K562 (cell line): ENCODE measurements around the gene SPATA21. TPM values are rescaled to one million over a fixed set of nuclear protein-coding genes. Genes with fewer than 3 reads are reported as not detected.

Experiments used
- BRF1 ChIP-seq: IDR thresholded peaks from 3 replicates; pipeline ENCODE4 v1.6.1; 2011; ENCODE audit warnings: borderline replicate concordance, mild to moderate bottlenecking; ENCODE audit not compliant: insufficient read length; ENCODE audit errors: extremely low read depth
- DACH1 ChIP-seq: fragments of 450-650 bp; IDR thresholded peaks from 2 replicates; pipeline ENCODE4 v1.6.1; 2018; ENCODE audit not compliant: partially characterized antibody
- EHMT2 ChIP-seq: fragments of 450-650 bp; IDR thresholded peaks from 2 replicates; pipeline ENCODE4 v1.6.1; 2018; ENCODE audit warnings: antibody characterized with exemption
- HDAC8 ChIP-seq: fragments of 450-650 bp; IDR thresholded peaks from 2 replicates; pipeline ENCODE4 v1.6.1; 2016; ENCODE audit warnings: mild to moderate bottlenecking, missing genetic modification characterization, moderate library complexity, missing compliant biosample characterization
- HIVEP1 ChIP-seq: fragments of 250-450 bp; sonication (Bioruptor Pico); IDR thresholded peaks from 2 replicates; pipeline ENCODE4 v1.4.0; 2020; ENCODE audit warnings: mild to moderate bottlenecking
- NCOA4 ChIP-seq: fragments of 450-650 bp; IDR thresholded peaks from 2 replicates; pipeline ENCODE4 v1.6.1; 2018; ENCODE audit warnings: mild to moderate bottlenecking; ENCODE audit not compliant: partially characterized antibody
- NRF1 ChIP-seq, 2 experiments: fragments of 450-650 bp; IDR thresholded peaks in 1 of 2; conservative IDR thresholded peaks in 1 of 2; 2 replicates each; pipeline ENCODE4 v1.6.1; 2014; ENCODE audit warnings: mild to moderate bottlenecking in 2 of 2
- POLR3G ChIP-seq: IDR thresholded peaks from 2 replicates; pipeline ENCODE4 v1.6.1; 2011; ENCODE audit not compliant: insufficient read length, insufficient replicate concordance; ENCODE audit errors: extremely low read depth
- U2AF2 ChIP-seq: fragments of 200-400 bp; formaldehyde crosslinking; optimal IDR thresholded peaks from 2 replicates; pipeline ENCODE3; 2017; ENCODE audit warnings: low read depth, mild to moderate bottlenecking, low read length
- ZNF584 ChIP-seq: fragments of 200-800 bp; sonication (Bioruptor generic); IDR thresholded peaks from 2 replicates; pipeline ENCODE4 v1.6.1; 2016; ENCODE audit warnings: low read depth, mild to moderate bottlenecking, missing genetic modification characterization, missing compliant biosample characterization
- ZNF766 ChIP-seq: fragments of 200-800 bp; sonication (Bioruptor generic); conservative IDR thresholded peaks from 2 replicates; pipeline ENCODE4 v1.6.1; 2016; ENCODE audit warnings: missing genetic modification characterization, missing compliant biosample characterization
- ZNF77 ChIP-seq: fragments of 250-450 bp; sonication (Bioruptor Pico); IDR thresholded peaks from 2 replicates; pipeline ENCODE4 v1.5.0; 2020
- polyA plus RNA-seq, 8 experiments: library from polyadenylated mRNA; depleted of rRNA in 4 of 8; stranded (reverse) in 5 of 8; unstranded in 3 of 8; fragments of >200 nt; fragmentation: Nextera tagmentation in 2 of 8; fragmentation: Illumina TruSeq in 1 of 8; extraction: Ambion mirVana in 2 of 8; extraction: Trizol in 1 of 8; gene quantifications; 2 replicates each; pipeline versions ENCODE4 v1.2.1 to v1.2.3, GENCODE V29; 2011 to 2014; ENCODE audit warnings: inconsistent platforms in 1 of 8, missing spikeins in 1 of 8
- total RNA-seq, 7 experiments: library from RNA; depleted of rRNA in 6 of 7; stranded (reverse); fragments of >200 nt in 6 of 7; fragmentation: Illumina TruSeq in 2 of 7; extraction: Trizol in 2 of 7; gene quantifications; 2 replicates each; pipeline versions ENCODE4 v1.2.1 to v1.2.3, GENCODE V29; 2011 to 2021; ENCODE audit warnings: low replicate concordance in 1 of 7
- TF ChIP-seq, protein P1 (sequence below): fragments of 450-650 bp; IDR thresholded peaks from 2 replicates; pipeline ENCODE4 v1.6.1; 2016; ENCODE audit warnings: mild to moderate bottlenecking
- TF ChIP-seq, protein P2 (sequence below): sonication (generic); formaldehyde crosslinking; IDR thresholded peaks from 2 replicates; pipeline ENCODE4 v1.8.0; 2022; ENCODE audit warnings: missing genetic modification reagents, mild to moderate bottlenecking, borderline replicate concordance
- TF ChIP-seq, protein P3 (sequence below): fragments of 450-650 bp; formaldehyde crosslinking; IDR thresholded peaks from 2 replicates; pipeline ENCODE4 v1.4.0; 2020; ENCODE audit warnings: mild to moderate bottlenecking
- TF ChIP-seq, protein P4 (sequence below): fragments of 450-650 bp; formaldehyde crosslinking; IDR thresholded peaks from 2 replicates; pipeline ENCODE4 v1.4.0; 2020; ENCODE audit warnings: mild to moderate bottlenecking, moderate library complexity
- TF ChIP-seq, protein P5 (sequence below): fragments of 250-450 bp; sonication (Bioruptor Pico); IDR thresholded peaks from 2 replicates; pipeline ENCODE4 v1.8.0; 2021; ENCODE audit warnings: borderline replicate concordance, mild to moderate bottlenecking, moderate library complexity; ENCODE audit not compliant: poor library complexity, severe bottlenecking
- TF ChIP-seq, protein P6 (sequence below): fragments of 250-450 bp; sonication (Bioruptor Pico); IDR thresholded peaks from 2 replicates; pipeline ENCODE4 v1.8.0; 2021; ENCODE audit warnings: moderate library complexity, mild to moderate bottlenecking, inconsistent platforms

SPATA21 gene
- total and polyA plus RNA-seq, 9 of the 15 experiments (the other 6 are each of a cell fraction or from before 2014, with no cell fraction given) = 0.10 to 0.36 (median 0.13) TPM; not detected in 3

DNA sequence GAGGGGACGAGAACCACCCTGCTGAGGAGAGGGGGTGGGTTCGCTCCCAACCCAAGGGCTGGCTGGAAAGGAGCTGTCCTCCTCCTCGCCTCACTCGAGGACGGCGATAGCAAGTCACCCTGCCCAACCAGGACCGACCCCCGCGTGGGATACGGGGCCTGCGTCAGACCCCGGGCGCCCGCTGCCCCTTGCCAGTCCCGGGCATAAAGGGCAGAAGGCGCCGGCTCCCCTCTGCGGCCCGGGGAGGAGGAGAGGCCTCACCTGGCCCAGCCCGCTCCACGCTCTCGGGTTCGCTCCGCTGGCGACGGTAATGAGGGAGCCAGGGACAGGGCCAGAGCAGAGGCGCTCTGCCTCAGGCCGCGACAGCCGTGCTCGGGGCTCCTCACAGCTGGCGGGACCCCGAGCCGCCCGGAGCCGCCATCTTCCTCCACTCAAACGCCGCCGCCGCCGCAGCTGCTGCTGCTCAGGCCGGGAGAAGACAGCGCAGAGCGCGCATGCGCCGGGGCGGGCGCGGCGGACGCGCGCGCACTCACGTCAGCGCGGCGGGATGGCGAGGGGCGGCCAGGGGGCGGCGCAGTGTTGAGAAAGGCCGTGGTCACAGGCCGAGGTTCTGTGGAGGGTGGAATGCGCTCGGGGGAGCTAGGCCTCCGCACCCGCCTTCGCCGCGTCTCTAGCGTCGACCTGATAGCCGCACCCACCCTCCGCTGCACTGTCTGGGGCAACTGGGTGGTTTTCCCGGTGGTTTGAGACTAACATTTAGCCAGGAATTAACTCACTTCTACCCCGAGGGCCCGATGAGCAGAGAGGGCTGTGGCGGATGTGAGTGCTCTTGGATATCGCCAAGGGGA is 85.0 kb downstream of the SPATA21 start, which contains the start of gene FBXO42 (continued):
- TF ChIP-seq, protein P1, sequence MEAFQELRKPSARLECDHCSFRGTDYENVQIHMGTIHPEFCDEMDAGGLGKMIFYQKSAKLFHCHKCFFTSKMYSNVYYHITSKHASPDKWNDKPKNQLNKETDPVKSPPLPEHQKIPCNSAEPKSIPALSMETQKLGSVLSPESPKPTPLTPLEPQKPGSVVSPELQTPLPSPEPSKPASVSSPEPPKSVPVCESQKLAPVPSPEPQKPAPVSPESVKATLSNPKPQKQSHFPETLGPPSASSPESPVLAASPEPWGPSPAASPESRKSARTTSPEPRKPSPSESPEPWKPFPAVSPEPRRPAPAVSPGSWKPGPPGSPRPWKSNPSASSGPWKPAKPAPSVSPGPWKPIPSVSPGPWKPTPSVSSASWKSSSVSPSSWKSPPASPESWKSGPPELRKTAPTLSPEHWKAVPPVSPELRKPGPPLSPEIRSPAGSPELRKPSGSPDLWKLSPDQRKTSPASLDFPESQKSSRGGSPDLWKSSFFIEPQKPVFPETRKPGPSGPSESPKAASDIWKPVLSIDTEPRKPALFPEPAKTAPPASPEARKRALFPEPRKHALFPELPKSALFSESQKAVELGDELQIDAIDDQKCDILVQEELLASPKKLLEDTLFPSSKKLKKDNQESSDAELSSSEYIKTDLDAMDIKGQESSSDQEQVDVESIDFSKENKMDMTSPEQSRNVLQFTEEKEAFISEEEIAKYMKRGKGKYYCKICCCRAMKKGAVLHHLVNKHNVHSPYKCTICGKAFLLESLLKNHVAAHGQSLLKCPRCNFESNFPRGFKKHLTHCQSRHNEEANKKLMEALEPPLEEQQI = no peak
- TF ChIP-seq NCOA4 (no peak), ZNF766 (peak; percentile 15; the same call in 1 of the 2 replicates), ZNF584 (CRISPR knock-in tag) (peak; percentile 69; the same call in 1 of the 2 replicates), ZNF77 (CRISPR knock-in tag) (no peak), POLR3G (no peak), EHMT2 (no peak), U2AF2 (no peak), DACH1 (no peak), NRF1 (conservative IDR thresholded peaks at IDR 0.05 in 1 of 2, IDR thresholded peaks at IDR 0.05 in 1 of 2) (peak; percentile 97), HDAC8 (tag) (peak; percentile 75), BRF1 (no peak), HIVEP1 (CRISPR knock-in tag) (no peak)
- TF ChIP-seq, protein P2, sequence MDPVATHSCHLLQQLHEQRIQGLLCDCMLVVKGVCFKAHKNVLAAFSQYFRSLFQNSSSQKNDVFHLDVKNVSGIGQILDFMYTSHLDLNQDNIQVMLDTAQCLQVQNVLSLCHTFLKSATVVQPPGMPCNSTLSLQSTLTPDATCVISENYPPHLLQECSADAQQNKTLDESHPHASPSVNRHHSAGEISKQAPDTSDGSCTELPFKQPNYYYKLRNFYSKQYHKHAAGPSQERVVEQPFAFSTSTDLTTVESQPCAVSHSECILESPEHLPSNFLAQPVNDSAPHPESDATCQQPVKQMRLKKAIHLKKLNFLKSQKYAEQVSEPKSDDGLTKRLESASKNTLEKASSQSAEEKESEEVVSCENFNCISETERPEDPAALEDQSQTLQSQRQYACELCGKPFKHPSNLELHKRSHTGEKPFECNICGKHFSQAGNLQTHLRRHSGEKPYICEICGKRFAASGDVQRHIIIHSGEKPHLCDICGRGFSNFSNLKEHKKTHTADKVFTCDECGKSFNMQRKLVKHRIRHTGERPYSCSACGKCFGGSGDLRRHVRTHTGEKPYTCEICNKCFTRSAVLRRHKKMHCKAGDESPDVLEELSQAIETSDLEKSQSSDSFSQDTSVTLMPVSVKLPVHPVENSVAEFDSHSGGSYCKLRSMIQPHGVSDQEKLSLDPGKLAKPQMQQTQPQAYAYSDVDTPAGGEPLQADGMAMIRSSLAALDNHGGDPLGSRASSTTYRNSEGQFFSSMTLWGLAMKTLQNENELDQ = peak; percentile 84; the same call in 1 of the 2 replicates
- TF ChIP-seq, protein P3, sequence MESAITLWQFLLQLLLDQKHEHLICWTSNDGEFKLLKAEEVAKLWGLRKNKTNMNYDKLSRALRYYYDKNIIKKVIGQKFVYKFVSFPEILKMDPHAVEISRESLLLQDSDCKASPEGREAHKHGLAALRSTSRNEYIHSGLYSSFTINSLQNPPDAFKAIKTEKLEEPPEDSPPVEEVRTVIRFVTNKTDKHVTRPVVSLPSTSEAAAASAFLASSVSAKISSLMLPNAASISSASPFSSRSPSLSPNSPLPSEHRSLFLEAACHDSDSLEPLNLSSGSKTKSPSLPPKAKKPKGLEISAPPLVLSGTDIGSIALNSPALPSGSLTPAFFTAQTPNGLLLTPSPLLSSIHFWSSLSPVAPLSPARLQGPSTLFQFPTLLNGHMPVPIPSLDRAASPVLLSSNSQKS (CRISPR knock-in tag) = no peak
- TF ChIP-seq, protein P4, sequence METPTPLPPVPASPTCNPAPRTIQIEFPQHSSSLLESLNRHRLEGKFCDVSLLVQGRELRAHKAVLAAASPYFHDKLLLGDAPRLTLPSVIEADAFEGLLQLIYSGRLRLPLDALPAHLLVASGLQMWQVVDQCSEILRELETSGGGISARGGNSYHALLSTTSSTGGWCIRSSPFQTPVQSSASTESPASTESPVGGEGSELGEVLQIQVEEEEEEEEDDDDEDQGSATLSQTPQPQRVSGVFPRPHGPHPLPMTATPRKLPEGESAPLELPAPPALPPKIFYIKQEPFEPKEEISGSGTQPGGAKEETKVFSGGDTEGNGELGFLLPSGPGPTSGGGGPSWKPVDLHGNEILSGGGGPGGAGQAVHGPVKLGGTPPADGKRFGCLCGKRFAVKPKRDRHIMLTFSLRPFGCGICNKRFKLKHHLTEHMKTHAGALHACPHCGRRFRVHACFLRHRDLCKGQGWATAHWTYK (CRISPR knock-in tag) = peak; percentile 77
- TF ChIP-seq, protein P5, sequence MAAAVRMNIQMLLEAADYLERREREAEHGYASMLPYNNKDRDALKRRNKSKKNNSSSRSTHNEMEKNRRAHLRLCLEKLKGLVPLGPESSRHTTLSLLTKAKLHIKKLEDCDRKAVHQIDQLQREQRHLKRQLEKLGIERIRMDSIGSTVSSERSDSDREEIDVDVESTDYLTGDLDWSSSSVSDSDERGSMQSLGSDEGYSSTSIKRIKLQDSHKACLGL (CRISPR knock-in tag) = no peak
- TF ChIP-seq, protein P6, sequence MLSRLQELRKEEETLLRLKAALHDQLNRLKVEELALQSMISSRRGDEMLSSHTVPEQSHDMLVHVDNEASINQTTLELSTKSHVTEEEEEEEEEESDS (CRISPR knock-in tag) = no peak
